Left lobe of liver (tissue), 2 donors: ENCODE results near the gene BPHL. TPM values are rescaled to one million over a fixed set of nuclear protein-coding genes. Genes with fewer than 3 reads are reported as not detected.
"Not testable (repeated sequence)": the region's sequence is repeated elsewhere in the genome, so short reads cannot be mapped to it uniquely, and the experiment has no call there.

Source experiments
- ATAC-seq: fragments of 200-7000 bp; cut with Tn5 transposase; one replicate; pipeline ENCODE4 v1.9.1; 2020; ENCODE audit warnings: mild to moderate bottlenecking, moderate library complexity
- DNase-seq: peaks from one replicate; pipeline ENCODE4 v3.0.0-alpha.2; 2020; ENCODE audit warnings: low spot score
- total RNA-seq: library from RNA; stranded (reverse); gene quantifications from one replicate; pipeline ENCODE4 v1.2.1, GENCODE V29; 2021
- donor health status: DM: no; HTN: no; CAD: no; lungs with moderate emphysema.
- donor health status: DM: no; HTN: yes; CAD: no.

Gene BPHL
- total RNA-seq, 1 donor from 2014 or later, result 119 TPM

GRCh38 chr6:3120765-3121089 is 2.2 kb downstream of the BPHL start:
- peak; percentile 21 for ATAC-seq
- DNase-seq, result no peak

DNA sequence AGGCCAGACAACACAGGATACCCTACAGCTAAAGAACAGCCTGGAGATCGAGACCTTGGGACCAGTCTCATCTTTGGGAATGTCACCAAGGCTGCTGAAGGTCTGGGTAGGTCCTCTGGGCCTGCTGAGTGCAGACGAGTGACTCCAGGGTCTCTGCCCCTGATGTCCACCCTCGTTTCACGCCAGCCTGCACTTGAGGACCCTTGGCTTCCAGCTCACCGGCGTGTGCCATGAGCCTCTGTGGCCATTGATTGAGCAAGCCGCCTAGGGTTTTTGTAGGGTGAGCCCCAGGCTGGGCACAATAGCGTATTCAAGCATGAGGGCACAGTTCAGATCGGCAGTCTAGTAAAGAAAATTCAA is 4.3 kb downstream of the BPHL start:
- no peak for ATAC-seq

DNA sequence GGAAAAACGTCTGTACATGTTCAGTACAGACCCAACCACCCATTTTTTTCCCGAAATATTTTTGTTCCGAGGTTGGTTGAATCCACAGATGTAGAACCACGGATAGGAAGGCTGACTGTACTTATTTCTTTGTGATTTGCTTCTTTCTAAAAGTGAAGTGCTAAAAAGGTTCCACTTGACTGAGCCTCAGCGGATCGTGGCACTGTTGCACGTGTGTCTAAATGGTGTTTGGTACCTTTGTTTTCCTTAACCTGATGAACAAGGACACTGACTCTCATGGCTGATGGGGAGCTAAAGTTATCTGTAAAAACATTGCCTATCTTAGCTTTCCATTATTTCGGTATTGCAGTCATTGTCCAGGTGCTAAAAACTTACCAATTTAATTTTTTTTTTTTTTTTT is 6.2 kb downstream of the BPHL start:
- DNase-seq (no peak), ATAC-seq (no peak)

More for the DNA sequence above, 4.3 kb downstream of the BPHL start:
- no peak for DNase-seq

- ATAC-seq (peak; percentile 42), DNase-seq (no peak)
Measured at GRCh38 chr6:3125815-3126214, 7.3 kb downstream of the BPHL start.

DNA sequence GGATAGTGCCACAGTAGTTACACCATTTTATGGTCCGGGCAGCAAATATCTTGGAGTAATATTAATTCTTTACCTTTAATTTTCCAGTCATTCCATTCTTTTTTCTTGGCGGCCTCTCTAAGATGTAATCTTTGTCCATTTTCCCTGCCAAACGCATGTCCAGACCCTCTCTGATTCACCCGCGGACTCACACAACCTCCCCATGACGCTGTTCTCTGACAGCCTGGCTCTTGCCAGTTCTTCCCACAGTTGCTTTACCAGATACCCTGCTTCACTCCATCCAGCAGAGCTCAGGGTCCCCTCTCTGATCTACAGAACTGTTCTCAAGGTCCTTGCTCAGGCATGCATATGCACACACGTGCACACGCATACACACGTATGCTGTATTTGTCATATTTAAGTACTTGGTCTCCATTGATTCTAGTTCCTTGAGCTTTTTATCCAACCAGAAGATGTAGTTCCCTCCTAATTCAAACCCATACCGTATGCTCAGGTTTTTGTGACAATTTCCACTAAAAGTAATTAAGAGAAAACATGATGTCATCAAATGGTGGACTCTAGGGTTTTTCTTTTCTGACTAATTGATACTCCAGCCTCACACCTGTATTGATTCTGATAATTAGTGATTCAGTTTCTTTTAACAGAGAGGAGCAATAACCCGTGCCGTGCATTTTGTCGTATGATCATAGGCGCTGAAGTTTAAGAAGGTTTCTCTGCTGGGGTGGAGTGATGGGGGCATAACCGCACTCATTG is 10.0 kb downstream of the BPHL start:
- DNase-seq (no peak), ATAC-seq (no peak)

DNA sequence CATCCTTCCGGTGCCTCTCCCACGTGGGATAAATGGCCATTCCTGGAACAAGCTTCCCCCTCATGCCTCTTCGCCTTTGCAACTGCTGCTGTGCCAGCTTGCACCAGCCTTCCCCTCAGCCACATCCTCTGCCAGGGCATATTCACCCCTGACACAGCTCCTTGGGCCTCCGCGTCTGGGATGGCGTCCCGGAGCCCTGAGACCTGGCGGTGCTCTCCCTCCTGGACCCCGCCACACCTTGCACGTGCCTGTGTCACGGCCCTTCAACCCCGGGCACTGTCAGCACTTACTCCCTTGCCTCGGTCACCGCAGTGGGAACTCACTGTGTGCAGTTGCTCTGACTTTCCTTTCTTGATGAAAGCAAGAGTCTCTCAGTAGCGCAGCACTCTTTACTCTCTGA is 13.2 kb downstream of the BPHL start:
- DNase-seq, result no peak
- no peak for ATAC-seq

DNA sequence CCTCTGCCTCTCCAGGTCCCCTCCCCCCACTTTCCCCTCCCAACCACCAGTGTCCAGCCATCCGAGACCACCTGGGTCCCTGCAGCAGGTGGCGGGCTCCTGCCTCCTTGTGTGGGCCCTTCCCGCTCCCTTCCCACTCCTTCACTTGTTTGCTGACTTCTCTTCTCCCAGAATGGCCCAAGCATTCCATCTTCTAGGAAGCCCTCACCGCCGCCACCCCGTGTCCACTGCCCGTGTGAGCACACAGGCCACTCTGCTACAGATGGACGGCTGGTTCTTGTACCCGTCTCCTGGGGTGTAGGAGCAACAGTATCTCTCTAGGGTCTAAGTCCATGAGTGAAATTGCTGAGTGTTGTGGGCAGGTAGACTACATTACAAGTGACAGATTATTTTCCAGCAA is 15.0 kb downstream of the BPHL start:
- ATAC-seq (peak; percentile 67), DNase-seq (no peak)

DNA sequence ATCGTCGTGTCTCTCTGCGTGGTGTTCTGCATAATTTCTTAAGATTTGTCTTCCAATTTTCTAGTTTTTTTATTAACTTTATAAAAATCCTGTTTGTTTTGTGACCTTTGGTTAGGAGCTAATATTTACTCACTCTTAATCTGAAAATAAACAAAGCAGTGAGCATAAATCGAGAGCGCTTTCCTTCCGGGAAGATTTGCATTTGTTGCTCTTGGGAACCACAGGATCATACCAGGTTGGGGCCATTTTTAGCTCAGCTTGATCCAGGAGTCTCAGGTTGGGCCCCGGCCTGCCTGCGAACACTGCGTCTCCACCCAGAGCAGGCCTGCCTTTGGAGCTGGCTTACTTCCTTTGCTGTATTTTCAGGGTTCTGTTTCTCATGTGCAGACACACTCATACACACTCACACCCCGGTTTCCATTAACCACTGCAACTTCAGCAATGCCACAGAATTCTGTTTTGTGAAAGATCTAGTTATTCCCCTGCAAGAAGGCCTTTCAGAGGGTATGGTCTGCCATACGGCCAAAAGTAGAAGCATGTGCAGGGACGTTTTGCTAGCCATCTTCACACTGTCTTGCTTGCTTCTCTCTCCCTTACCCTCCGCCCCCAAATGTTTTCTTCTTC is 17.3 kb downstream of the BPHL start:
- ATAC-seq (peak; percentile 43), DNase-seq (no peak)

- DNase-seq (no peak), ATAC-seq (no peak)
Measured at GRCh38 chr6:3136292-3137011, 17.9 kb downstream of the BPHL start.

GRCh38 chr6:3137057-3137777 is 18.7 kb downstream of the BPHL start:
- DNase-seq (no peak), ATAC-seq (peak; percentile 50)

GRCh38 chr6:3137873-3138272 is 19.4 kb downstream of the BPHL start:
- not testable (repeated sequence) for DNase-seq, ATAC-seq

DNA sequence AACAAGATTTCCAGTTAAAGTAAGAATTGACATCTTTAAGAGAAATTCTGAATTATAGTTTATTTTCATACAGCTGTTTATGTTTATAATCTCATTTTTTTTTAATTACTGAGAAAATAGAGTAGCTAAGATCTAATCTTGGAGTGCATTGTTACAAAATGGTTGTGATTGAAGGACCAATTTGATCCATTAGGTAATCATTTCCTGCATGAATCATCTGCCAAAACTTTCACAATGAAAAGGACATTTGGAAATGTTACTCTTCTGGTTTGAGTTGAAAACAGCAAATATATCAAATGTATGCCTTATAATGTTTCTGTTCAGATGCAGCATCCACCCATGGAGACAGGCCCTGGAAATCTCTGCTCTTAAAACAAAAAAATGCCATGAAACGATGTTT is 19.8 kb downstream of the BPHL start:
- no peak for ATAC-seq
- no peak for DNase-seq

DNA sequence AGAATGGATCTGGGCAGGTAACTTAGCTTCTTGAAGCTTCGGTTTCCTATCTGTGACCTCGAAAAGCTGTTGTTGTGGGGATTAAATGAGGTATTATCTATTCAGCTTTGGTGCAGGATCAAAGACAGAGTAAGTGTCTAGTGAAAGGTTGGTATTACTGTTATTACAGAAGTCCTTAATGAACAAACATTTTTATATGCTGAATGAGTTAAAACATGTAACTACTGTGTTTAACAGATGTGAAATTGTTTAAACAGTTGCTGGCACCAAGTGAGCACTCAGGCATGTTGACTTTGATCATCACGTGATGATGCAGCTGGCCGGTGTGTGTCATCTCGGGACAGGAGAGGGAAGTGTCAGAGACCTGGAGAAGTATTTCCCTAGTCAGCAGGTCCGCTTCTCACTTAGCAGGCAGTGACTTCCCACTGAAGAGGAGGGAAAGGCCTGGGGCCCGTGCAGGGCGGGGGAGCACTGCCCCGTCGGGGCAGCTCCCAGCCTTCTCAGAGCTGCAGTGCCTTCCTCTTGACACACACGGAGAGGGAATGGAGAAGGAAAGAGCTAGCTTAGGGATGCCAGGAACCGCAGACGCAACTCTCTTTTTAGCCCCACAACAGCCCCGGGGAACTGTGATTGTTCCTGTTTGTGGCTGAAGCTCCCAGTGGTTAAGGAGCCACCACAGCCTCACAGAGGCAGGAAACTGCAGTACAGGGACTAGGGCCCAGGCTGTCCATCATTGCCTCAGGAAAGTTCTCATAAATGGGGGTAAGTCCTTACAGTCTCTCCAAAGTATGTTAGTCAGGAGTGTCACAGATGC is 20.8 kb downstream of the BPHL start:
- ATAC-seq (peak; percentile 80), DNase-seq (peak; percentile 92)

- ATAC-seq (no peak), DNase-seq (no peak)
Measured at GRCh38 chr6:3140201-3140600, 21.7 kb downstream of the BPHL start.

DNA sequence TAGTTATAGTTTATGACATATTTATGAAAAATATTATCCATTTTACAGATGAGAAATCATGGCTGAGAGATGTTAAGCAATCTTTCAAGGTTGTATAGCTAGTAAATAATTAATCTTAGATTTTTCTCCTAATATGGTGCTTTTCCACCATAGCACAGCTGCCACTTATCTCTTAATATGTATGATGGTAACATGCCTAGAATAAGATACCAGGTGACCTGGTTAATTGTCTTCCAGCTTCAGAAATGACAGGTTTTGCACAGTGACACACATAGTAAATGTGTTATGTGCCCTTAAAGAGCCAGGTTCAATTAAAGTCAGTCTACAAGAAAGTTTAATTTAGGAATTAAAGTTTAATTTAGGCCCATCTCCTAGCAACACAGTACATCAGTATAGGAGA is 24.0 kb downstream of the BPHL start:
- ATAC-seq (no peak), DNase-seq (no peak)

DNA sequence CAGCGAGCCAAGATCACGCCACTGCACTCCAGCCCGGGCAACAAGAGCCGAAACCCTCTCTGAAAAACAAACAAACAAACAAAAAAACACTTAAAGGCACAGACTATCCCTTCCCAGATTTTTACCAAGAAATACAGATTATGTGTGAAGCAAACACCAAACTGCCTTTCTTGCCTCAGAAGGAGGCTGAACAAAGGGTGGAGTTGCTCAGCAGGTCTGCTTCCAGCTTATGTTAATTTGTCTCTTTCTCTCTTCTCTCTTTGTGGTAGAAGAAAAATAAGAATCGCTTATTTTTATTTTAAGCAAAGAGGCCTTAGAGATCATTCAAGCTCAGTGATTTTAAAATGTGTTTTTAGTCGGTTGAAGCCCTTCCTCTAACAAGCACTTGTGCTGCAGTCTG is 24.6 kb downstream of the BPHL start:
- no peak for ATAC-seq
- no peak for DNase-seq

- DNase-seq, result no peak
- no peak for ATAC-seq
Measured at GRCh38 chr6:3144571-3144970, 26.1 kb downstream of the BPHL start.

DNA sequence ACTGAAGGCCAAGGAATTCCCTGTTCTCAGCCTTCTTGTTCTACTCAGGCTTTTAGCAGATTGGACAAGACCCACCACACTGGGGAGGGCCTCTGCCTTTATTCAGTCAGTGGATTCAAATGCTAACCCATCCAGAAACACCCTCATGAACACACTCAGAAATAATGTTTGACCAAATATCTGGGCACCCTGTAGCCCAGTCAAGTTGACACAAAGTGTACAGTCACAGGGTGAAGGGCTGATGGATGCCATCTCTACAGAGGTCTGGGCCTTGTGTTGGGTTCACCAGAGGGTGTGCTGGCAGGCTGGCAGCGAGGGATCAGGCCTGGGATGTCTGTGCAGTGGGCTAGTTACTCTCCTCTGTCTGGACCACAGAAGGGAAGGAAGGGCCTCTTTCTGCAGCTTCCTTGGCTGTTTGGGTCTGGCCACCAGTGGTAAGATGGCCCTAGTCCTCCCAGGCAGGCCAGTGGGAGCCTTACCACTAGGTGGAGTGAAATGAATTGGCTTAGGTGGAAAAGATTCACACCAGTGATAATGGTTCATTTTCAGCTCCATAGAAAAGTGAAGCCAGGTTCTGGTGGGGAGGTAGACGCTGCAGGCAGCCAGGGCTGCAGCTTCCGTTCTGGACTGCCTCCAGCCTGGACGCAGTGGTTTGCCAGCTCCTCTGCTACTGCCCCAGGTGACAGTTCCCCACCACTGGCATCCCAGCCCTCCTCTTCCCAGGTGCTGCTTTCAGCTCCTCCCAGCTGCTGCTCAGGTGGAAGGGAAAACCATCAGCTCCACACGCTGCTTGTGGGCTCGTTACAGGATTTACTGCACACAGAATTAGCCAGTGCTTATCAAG is 29.6 kb downstream of the BPHL start:
- ATAC-seq, result peak; percentile 54
- DNase-seq, result no peak

GRCh38 chr6:3151691-3152090 is 33.2 kb downstream of the BPHL start:
- ATAC-seq (peak; percentile 28), DNase-seq (no peak)

DNA sequence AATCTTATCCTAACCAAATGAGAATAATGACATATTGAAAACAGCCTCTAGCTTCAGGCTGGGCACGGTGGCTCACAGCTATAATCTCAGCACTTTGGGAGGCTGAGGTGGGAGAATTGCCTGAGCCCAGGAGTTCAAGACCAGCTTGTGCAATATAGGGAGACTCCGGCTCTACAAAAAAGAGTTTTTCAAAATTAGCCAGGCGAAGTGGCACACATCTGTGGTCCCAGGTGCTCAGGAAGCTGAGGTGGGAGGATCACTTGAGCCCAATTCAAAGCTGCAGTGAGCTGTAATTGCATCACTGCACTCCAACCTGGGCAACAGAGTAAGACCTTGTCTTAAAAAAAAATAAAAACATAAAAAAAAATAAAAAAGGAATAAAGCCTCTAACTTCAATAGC is 34.2 kb downstream of the BPHL start:
- ATAC-seq (no peak), DNase-seq (no peak)
